HFFc6 (cell line): ENCODE data around the gene E2F6. TPM values are rescaled to one million over a fixed set of nuclear protein-coding genes. Genes with fewer than 3 reads are reported as not detected.
A peak's percentile ranks its signal among the peaks of the same experiment; 100 is the strongest.

Experiments
- DNase-seq: peaks from one replicate; pipeline ENCODE4 v3.0.0-alpha.2; 2018
- H3K27ac Mint-ChIP-seq: 2 replicates; pipeline ENCODE4 v1.8.0; 2020; ENCODE audit warnings: mild to moderate bottlenecking, mixed read lengths
- H3K27me3 Mint-ChIP-seq: 2 replicates; pipeline ENCODE4 v1.8.0; 2021; ENCODE audit warnings: mild to moderate bottlenecking, moderate library complexity, mixed read lengths; ENCODE audit not compliant: insufficient read depth
- H3K36me3 Mint-ChIP-seq: 2 replicates; pipeline ENCODE4 v1.8.0; 2021; ENCODE audit warnings: low read depth, mixed read lengths
- H3K4me1 Mint-ChIP-seq: 2 replicates; pipeline ENCODE4 v1.8.0; 2020; ENCODE audit warnings: low read depth, mixed read lengths
- H3K4me3 Mint-ChIP-seq: 2 replicates; pipeline ENCODE4 v1.8.0; 2020; ENCODE audit warnings: mild to moderate bottlenecking, moderate library complexity, mixed read lengths
- H3K9me3 Mint-ChIP-seq: 2 replicates; pipeline ENCODE4 v1.8.0; 2020; ENCODE audit warnings: mild to moderate bottlenecking, mixed read lengths
- total RNA-seq, 6 experiments: library from RNA; stranded (reverse); fragmentation: NEBNext Ultra II Directional; extraction: Animal tissue kit (Norgen Biotek cat#: 25700); gene quantifications; 2 replicates in 1 of 6; 3 replicates in 5 of 6; pipeline ENCODE4 v1.2.3, GENCODE V29; 2021
- TF ChIP-seq, protein P1 (sequence below): fragments of 200-600 bp; sonication (generic); IDR thresholded peaks from 2 replicates; pipeline ENCODE4 v1.5.0; 2021; ENCODE audit warnings: antibody characterized with exemption, mild to moderate bottlenecking

Gene E2F6
- total RNA-seq, 6 experiments from 2014 or later, result 8.9 to 11.3 (median 10.3) TPM

GRCh38 chr2:11416186-11416585 is 49.8 kb downstream of the E2F6 start:
- Mint-ChIP-seq H3K4me1 (peaks cover 12% of the 10 kb centered on the region), H3K9me3 (peaks cover 9% of the 10 kb centered on the region), H3K36me3 (peaks cover 8% of the 10 kb centered on the region), H3K27ac (no peak overlapping the region), H3K27me3 (peaks cover 17% of the 10 kb centered on the region), H3K4me3 (no peak overlapping the region)
- TF ChIP-seq, protein P1, sequence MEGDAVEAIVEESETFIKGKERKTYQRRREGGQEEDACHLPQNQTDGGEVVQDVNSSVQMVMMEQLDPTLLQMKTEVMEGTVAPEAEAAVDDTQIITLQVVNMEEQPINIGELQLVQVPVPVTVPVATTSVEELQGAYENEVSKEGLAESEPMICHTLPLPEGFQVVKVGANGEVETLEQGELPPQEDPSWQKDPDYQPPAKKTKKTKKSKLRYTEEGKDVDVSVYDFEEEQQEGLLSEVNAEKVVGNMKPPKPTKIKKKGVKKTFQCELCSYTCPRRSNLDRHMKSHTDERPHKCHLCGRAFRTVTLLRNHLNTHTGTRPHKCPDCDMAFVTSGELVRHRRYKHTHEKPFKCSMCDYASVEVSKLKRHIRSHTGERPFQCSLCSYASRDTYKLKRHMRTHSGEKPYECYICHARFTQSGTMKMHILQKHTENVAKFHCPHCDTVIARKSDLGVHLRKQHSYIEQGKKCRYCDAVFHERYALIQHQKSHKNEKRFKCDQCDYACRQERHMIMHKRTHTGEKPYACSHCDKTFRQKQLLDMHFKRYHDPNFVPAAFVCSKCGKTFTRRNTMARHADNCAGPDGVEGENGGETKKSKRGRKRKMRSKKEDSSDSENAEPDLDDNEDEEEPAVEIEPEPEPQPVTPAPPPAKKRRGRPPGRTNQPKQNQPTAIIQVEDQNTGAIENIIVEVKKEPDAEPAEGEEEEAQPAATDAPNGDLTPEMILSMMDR, result no peak
- DNase-seq, result no peak

GRCh38 chr2:11414372-11415124 is 51.4 kb downstream of the E2F6 start:
- no peak overlapping the region for H3K4me3 Mint-ChIP-seq
- TF ChIP-seq, protein P1, result no peak

GRCh38 chr2:11412449-11412810 is 53.5 kb downstream of the E2F6 start:
- no peak overlapping the region for H3K27ac Mint-ChIP-seq
- no peak for DNase-seq
- peaks cover 20% of the 10 kb centered on the region for H3K4me1 Mint-ChIP-seq
- no peaks in the 10 kb centered on the region for H3K9me3 Mint-ChIP-seq
- H3K4me3 Mint-ChIP-seq, result no peak overlapping the region
- TF ChIP-seq, protein P1, result no peak
- H3K36me3 Mint-ChIP-seq, result no peaks in the 10 kb centered on the region
- H3K27me3 Mint-ChIP-seq, result peaks cover 13% of the 10 kb centered on the region

More at GRCh38 chr2:11414372-11415124, 51.4 kb downstream of the E2F6 start:
- H3K9me3 Mint-ChIP-seq, result peaks cover 9% of the 10 kb centered on the region
- peaks cover 5% of the 10 kb centered on the region for H3K4me1 Mint-ChIP-seq
- peaks cover 13% of the 10 kb centered on the region for H3K27me3 Mint-ChIP-seq
- peaks cover 8% of the 10 kb centered on the region for H3K36me3 Mint-ChIP-seq
- H3K27ac Mint-ChIP-seq, result no peak overlapping the region
- no peak for DNase-seq

- no peak overlapping the region for H3K27ac Mint-ChIP-seq
- DNase-seq, result peak; percentile 25
These were observed 54.1 kb downstream of the E2F6 start for GRCh38 chr2:11411768-11412448.

GRCh38 chr2:11411244-11411643 is 54.7 kb downstream of the E2F6 start:
- no peaks in the 10 kb centered on the region for H3K9me3 Mint-ChIP-seq
- no peak overlapping the region for H3K4me3 Mint-ChIP-seq
- H3K27ac Mint-ChIP-seq, result no peak overlapping the region
- peaks cover 12% of the 10 kb centered on the region for H3K27me3 Mint-ChIP-seq
- TF ChIP-seq, protein P1, result no peak
- H3K36me3 Mint-ChIP-seq, result no peaks in the 10 kb centered on the region
- DNase-seq, result no peak
- peaks cover 32% of the 10 kb centered on the region for H3K4me1 Mint-ChIP-seq

More at GRCh38 chr2:11411768-11412448, 54.1 kb downstream of the E2F6 start:
- no peaks in the 10 kb centered on the region for H3K9me3 Mint-ChIP-seq
- H3K36me3 Mint-ChIP-seq, result no peaks in the 10 kb centered on the region
- peaks cover 25% of the 10 kb centered on the region for H3K4me1 Mint-ChIP-seq
- TF ChIP-seq, protein P1, result peak; percentile 87
- no peak overlapping the region for H3K4me3 Mint-ChIP-seq
- H3K27me3 Mint-ChIP-seq, result peaks cover 12% of the 10 kb centered on the region
